AG09309 (cell line): ENCODE data around the gene CDYL2.

Experiments used
- DNase-seq: peaks from one replicate; pipeline ENCODE4 v3.0.0-alpha.2; 2010; ENCODE audit warnings: low read depth
- H3K4me3 ChIP-seq: 2 replicates; pipeline ENCODE4 v1.5.1; 2011; ENCODE audit warnings: mild to moderate bottlenecking, low read depth, low read length, moderate library complexity; ENCODE audit not compliant: control insufficient read depth
- TF ChIP-seq, protein P1 (sequence below): IDR thresholded peaks from 2 replicates; pipeline ENCODE4 v1.5.1; 2011; ENCODE audit warnings: mild to moderate bottlenecking, low read depth, low read length, inconsistent platforms; ENCODE audit not compliant: insufficient read depth, control insufficient read depth; ENCODE audit errors: missing control alignments

The CDYL2 gene

DNA sequence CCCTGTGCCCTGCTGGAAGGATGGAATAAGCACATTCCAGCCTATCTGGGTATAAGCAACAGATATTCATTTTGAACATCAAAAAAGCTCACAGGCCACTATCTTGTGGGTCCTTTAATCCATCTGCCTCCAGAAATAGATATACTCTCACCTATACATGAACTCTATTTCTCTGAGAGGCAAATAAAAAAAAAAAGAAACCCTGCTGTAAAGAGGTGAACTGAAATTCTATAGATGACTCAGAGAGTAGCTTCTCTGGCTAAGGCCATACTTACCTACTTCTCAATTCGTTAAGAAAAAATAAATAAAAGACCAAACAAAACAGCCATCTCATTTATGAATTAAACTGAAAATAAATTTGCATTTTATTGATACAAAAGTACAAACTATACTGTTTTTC, 177.3 kb downstream of the CDYL2 start:
- no peak for DNase-seq
- TF ChIP-seq, protein P1, sequence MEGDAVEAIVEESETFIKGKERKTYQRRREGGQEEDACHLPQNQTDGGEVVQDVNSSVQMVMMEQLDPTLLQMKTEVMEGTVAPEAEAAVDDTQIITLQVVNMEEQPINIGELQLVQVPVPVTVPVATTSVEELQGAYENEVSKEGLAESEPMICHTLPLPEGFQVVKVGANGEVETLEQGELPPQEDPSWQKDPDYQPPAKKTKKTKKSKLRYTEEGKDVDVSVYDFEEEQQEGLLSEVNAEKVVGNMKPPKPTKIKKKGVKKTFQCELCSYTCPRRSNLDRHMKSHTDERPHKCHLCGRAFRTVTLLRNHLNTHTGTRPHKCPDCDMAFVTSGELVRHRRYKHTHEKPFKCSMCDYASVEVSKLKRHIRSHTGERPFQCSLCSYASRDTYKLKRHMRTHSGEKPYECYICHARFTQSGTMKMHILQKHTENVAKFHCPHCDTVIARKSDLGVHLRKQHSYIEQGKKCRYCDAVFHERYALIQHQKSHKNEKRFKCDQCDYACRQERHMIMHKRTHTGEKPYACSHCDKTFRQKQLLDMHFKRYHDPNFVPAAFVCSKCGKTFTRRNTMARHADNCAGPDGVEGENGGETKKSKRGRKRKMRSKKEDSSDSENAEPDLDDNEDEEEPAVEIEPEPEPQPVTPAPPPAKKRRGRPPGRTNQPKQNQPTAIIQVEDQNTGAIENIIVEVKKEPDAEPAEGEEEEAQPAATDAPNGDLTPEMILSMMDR = no peak
- H3K4me3 ChIP-seq = no peak overlapping the region

DNA sequence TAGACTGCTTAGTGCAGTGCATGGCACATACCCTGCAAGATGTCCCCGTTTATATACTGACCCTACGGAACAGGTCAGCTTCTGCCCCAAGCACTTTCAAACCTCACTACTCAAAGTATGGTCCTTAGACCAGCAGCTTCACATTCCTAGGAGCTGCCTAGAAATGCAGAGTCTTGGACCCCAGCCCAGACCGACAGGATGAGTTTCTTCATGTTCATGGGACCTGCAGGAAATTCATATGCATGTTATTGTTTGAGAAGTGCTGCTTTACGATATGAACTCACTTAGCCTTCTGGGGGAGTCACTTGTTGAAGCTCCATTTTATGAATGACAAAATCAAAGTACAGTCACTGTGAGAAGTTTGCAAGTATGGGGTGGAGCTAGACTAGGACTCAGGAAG, 181.0 kb downstream of the CDYL2 start:
- DNase-seq = no peak
- TF ChIP-seq, protein P1 = no peak
- H3K4me3 ChIP-seq = no peak overlapping the region

DNA sequence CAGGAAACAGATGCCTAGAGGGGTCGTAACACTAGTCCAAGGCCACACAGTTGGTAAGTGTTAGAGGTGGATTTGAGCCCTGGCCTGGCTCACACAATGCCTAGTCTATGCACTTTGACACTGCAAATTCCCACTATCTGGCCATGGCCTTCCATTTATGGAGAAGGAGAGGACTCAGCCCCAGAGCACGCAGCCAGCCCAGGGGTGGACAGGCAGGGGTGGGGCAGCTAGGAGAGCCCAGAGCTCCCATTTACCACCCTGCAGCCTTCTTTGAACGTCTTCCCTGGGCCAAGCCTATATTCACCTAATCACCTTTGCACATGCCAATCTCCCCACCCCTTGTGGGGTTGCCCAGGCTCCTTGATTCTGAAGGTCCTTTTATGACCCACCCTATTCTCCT, 182.4 kb downstream of the CDYL2 start:
- H3K4me3 ChIP-seq = no peak overlapping the region
- no peak for DNase-seq
- TF ChIP-seq, protein P1 = no peak

DNA sequence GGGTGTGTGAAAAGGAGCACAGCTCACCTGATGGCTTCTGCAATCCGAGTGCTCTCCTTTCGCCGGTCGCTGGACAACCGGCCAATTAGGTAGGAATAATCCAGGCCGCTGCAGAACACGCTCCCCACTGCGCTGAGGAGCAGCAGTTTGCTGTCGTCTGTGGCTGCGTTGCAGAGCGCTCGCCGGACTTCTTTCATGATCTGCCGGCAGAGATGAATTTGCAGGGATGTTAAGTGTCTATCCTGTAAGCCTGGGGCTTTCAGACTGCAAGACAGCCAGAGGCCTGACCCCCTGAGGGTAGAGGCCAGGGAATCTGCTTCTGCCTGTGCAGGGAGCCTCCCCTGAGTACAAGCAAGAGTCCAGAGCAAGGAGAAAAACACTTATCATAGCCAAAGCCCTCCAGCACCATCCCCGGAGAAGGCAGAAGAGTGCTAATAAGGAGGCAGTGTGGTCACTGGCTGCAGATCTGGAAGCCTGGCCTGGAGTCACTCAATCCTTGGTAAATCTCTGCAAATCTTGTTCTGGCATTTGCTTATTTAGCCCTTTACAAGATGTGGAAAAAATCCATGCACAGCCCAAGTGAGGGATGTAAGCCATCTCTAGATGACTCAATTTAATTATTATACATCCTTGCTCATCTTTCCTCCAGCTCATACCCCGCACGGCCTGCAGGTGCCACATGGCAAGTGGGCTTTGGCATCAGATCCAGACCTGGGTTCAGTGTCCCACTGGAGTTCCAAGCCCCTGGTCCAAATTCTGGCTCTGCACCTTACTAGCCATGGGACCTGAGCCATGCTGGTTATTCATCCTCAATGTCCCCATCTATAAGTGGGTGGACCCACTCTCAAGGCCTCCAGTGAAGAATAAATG, 183.4 kb downstream of the CDYL2 start:
- DNase-seq = no peak
- TF ChIP-seq, protein P1 = no peak
- H3K4me3 ChIP-seq = no peak overlapping the region

DNA sequence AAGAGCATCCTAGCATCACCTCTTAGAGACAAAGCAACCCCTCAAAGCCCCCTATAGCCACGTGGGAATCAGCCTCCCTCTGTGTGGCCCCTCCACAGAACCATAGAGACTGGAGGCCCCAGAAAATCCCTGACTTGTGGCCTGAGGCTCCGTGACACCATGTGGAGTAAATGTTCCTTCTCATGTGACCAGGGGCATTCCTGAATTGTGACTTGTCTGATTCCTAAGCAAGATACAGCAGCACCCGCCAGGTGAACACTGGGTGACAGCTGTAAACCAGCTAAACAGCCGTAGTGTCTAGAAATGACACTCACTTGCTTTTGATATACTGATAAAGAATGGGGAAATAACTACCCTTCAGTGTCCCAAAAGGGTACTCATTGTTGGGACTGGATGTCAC, 184.6 kb downstream of the CDYL2 start:
- no peak overlapping the region for H3K4me3 ChIP-seq
- TF ChIP-seq, protein P1 = no peak
- DNase-seq = no peak

DNA sequence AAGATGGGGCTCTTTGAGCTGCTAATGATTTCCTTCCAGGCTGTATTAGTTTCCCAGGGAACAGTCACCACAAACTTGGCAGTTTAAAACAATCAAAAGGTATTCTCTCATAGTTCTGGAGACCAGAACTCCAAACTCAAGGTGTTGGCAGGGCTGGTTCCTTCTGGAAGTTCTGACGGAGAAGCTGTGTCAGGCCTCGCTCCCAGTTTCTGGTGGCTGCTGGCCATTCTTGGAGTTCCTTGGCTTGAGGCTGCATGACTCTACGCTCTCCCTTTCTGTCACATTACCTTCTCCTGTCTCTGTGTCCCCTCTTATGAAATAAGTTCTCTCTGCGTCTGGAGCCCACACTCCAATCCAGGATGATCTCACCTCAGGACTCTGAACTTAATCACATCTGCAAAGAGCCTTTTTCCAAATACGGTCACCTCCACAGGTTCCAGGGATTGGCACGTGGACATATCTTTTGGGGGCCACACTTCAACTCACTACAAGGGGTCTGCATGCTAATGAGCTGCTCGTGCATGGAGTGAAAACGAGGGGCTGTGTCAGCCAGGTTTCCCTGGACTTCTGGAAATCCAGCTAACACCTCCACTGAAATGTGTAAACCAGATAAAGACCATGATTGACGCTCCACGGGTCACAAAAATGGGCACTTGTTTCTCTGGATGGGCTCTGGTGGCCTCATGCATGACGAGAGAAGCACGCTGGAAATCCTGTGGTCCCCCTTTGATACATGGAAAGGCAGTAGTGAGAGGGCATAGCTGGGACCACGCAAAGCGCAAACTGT, 185.3 kb downstream of the CDYL2 start:
- no peak for DNase-seq
- TF ChIP-seq, protein P1 = no peak
- H3K4me3 ChIP-seq = no peak overlapping the region
